Epithelial cell of esophagus (primary cell): ENCODE results near the gene PLAC1.

ENCODE experiments used
- DNase-seq: peaks from one replicate; pipeline ENCODE4 v3.0.0; 2010; ENCODE audit warnings: low read depth
- H3K4me3 ChIP-seq: 2 replicates; pipeline ENCODE4 v1.5.1; 2011; ENCODE audit warnings: mild to moderate bottlenecking, low read length, control low read depth
- TF ChIP-seq, protein P1 (sequence below): IDR thresholded peaks from 2 replicates; pipeline ENCODE4 v1.5.1; 2011; ENCODE audit warnings: low read depth, mild to moderate bottlenecking, low read length, control low read depth, inconsistent platforms; ENCODE audit not compliant: insufficient read depth; ENCODE audit errors: missing control alignments

PLAC1 gene

DNA sequence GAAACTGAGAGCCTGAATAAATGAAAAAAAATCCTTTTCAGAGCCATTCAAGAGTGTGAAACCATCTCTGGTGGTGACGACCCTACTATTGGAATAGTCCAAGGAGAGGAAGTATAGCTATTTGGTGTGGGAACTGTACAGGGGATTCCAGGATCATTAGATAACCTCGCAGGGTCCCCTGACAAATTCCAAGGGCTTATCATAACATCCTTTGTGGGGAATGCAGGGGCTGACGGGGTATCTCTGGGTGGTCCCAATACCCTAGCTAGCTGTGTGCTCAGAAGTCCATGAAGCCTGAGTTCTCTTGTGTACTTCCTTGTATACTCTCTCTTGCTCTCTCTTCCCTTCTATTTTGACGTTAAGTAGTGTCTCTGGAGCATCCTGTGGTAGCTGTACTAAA lies 13.8 kb upstream of the PLAC1 start:
- DNase-seq, result no peak
- H3K4me3 ChIP-seq, result no peak overlapping the region
- TF ChIP-seq, protein P1, sequence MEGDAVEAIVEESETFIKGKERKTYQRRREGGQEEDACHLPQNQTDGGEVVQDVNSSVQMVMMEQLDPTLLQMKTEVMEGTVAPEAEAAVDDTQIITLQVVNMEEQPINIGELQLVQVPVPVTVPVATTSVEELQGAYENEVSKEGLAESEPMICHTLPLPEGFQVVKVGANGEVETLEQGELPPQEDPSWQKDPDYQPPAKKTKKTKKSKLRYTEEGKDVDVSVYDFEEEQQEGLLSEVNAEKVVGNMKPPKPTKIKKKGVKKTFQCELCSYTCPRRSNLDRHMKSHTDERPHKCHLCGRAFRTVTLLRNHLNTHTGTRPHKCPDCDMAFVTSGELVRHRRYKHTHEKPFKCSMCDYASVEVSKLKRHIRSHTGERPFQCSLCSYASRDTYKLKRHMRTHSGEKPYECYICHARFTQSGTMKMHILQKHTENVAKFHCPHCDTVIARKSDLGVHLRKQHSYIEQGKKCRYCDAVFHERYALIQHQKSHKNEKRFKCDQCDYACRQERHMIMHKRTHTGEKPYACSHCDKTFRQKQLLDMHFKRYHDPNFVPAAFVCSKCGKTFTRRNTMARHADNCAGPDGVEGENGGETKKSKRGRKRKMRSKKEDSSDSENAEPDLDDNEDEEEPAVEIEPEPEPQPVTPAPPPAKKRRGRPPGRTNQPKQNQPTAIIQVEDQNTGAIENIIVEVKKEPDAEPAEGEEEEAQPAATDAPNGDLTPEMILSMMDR, result no peak

DNA sequence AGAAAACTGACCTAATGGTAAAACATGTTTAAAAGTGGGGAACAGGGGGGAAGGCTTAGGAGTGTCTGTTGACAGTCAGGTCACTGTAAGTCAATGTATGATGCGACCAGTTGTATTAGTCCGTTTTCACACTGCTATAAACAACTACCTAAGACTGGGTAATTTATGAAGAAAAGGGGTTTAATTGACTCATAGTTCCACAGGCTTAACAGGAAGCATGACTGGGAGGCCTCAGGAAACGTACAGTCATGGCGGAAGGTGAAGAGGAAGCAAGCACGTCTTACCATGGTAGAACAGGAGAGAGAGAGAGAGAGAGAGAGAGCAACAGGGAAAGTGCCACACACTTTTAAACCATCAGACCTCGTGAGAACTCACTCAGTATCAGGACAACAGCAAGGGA lies 13.0 kb upstream of the PLAC1 start:
- peak; percentile 68 for DNase-seq
- H3K4me3 ChIP-seq, result no peak overlapping the region
- TF ChIP-seq, protein P1, result no peak

DNA sequence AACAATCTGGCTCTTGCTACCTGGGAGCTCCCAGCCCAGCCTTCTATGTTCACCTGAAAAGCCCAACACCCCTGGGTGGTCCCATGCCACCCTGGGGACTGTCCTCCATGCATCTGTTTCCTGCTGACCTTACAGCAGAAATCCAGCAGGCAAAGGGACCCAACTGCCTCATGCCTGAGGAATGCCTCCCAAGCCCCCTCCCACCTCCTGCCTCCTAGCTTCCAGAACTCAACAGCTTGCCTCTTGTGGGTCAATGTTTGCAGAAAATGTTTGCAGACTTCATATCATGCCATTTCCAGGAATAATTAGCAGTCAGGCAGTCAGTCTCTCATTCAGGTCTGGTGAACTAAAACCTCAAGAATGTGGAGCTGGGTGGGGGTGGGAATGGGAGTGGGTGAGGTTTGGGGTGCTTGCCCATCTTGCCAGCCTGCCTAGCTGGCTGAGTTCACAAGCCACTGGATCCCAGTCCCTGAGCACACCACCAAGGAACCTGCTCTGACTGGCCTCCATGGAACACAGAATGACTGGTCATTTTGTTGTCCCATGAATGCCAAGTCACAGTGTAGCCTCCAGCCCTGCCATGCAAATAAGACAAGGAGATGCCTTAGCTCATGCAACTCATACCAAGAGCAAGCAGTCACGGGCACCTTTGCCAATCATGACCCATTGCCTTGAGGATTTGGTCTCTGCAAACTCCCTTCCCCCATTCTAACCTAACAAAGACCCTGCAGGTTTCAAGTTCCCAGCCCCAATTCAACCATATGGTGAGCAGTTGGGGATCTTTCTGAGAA lies 12.1 kb upstream of the PLAC1 start:
- TF ChIP-seq, protein P1, result no peak
- DNase-seq, result peak; percentile 83

DNA sequence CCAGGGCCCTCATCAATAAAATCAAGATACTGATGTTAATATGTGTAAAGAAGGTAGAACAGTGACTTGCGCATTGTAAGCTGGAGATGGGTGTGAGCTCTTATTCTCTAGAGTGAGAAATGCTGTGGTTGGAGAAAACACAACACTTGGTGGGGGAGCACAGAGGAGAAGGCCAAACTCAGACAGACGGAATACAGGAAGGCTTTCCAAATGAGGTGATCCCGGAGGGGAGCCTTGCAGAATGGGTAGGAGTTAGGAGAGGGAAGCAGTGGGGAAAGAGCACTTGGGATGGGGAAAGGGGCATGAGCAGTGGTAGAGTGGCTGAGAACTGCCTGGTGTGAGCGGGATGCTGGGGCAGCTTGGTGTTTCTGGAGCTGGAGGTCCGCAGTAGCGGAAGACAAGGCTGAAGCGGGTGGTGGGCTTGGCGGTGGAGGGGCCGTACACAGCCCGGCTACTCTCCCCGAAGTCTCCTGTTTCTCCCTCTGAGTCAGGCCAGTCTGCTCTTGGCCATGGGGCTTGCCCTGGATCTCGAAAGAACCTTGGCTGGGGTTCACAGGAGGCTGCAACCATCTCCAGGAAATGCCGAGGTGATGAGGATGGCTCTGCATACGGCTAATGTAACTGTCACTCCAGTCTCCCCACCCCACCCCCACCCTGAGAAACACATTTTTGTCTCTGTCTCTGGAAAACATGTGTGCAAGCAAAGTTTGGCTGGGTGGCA lies 11.3 kb upstream of the PLAC1 start:
- H3K4me3 ChIP-seq, result no peak overlapping the region
- peak; percentile 71 for DNase-seq
- TF ChIP-seq, protein P1, result no peak

More for the DNA sequence above, 12.1 kb upstream of the PLAC1 start:
- H3K4me3 ChIP-seq, result no peak overlapping the region

GRCh38 chrX:134664202-134664601 lies 5.9 kb upstream of the PLAC1 start:
- DNase-seq, result no peak
- TF ChIP-seq, protein P1, result no peak

GRCh38 chrX:134661295-134661694 lies 3.0 kb upstream of the PLAC1 start:
- TF ChIP-seq, protein P1, result no peak
- no peak for DNase-seq
- H3K4me3 ChIP-seq, result no peak overlapping the region

More at GRCh38 chrX:134664202-134664601, 5.9 kb upstream of the PLAC1 start:
- H3K4me3 ChIP-seq, result no peak overlapping the region

DNA sequence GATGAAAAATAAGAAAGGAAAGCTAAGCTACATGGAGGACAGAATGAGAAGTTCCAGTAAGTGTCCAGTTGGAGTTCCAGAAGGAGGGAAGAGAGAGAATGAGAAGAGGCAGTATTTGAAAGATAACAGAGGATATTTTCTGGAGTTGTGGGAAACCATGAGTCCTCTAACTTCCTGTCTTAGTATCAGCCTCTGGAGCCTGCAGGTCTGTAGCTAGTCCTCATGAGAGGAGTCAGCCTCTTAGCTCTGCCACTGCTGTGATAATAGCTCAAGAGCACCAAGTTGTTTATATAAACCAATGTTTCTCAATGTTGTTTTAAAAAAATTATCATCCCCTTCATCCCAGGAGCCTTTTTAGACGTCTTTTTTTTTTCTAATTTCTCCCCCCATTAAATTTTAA lies 2.4 kb upstream of the PLAC1 start:
- H3K4me3 ChIP-seq, result no peak overlapping the region
- TF ChIP-seq, protein P1, result no peak
- no peak for DNase-seq
